Esophagus (tissue), 2 donors: ENCODE results near the gene CAMK1D. TPM values are rescaled to one million over a fixed set of nuclear protein-coding genes. Genes with fewer than 3 reads are reported as not detected.
"Not testable (repeated sequence)": the region's sequence is repeated elsewhere in the genome, so short reads cannot be mapped to it uniquely, and the experiment has no call there.

Experiments
- H3K27ac ChIP-seq, 2 donors: one replicate each; pipeline ENCODE4 v1.5.1; 2013; ENCODE audit warnings: low read depth in 2 of 2, mild to moderate bottlenecking in 2 of 2, inconsistent platforms in 1 of 2, low read length in 1 of 2, moderate library complexity in 1 of 2
- H3K27me3 ChIP-seq, 2 donors: one replicate each; pipeline ENCODE4 v1.6.1; 2013; ENCODE audit warnings: low read length in 2 of 2, control low read depth in 1 of 2, mild to moderate bottlenecking in 1 of 2; ENCODE audit not compliant: insufficient read depth in 2 of 2, control insufficient read depth in 1 of 2
- H3K36me3 ChIP-seq, 2 donors: one replicate each; pipeline ENCODE4 v1.6.1; 2013; ENCODE audit warnings: low read length in 1 of 2; ENCODE audit not compliant: control insufficient read depth in 2 of 2, insufficient read depth in 2 of 2
- H3K4me1 ChIP-seq, 2 donors: one replicate each; pipeline ENCODE4 v1.6.1; 2013; ENCODE audit warnings: low read length in 1 of 2; ENCODE audit not compliant: control insufficient read depth in 2 of 2, insufficient read depth in 2 of 2
- H3K4me3 ChIP-seq, 2 donors: one replicate each; pipeline ENCODE4 v1.5.1; 2013; ENCODE audit warnings: low read length in 2 of 2, mild to moderate bottlenecking in 2 of 2, low read depth in 1 of 2, moderate library complexity in 1 of 2
- H3K9me3 ChIP-seq, 2 donors: one replicate each; pipeline ENCODE4 v1.6.1; 2013; ENCODE audit warnings: mild to moderate bottlenecking in 2 of 2, low read depth in 1 of 2, low read length in 1 of 2, moderate library complexity in 1 of 2; ENCODE audit not compliant: control insufficient read depth in 2 of 2, insufficient read depth in 1 of 2
- WGBS, 2 donors: extraction: QIAGEN DNeasy Blood & Tissue Kit; methylation state at CpG; one replicate each; pipeline ENCODE4 v1.1.7; 2013; 5-methylcytosine and 5-hydroxymethylcytosine counted together
- polyA plus RNA-seq, 2 donors: library from polyadenylated mRNA; stranded (reverse); fragments of 200-250 nt; gene quantifications; one replicate each; pipeline ENCODE4 v1.2.3, GENCODE V29; 2013
- donor health status: healthy with polysubstance abuse.
- donor health status: Bipolar disorder and iron deficiency.

CAMK1D gene
- polyA plus RNA-seq, 2 donors, result 5.4 to 5.6 TPM

GRCh38 chr10:12847361-12847975, 498.1 kb downstream of the CAMK1D start:
- no peaks in the 10 kb centered on the region for H3K9me3 ChIP-seq
- 75 to 84% methylated on average over 14 of the region's 14 CpGs for WGBS, 2 donors
- no peak overlapping the region for H3K4me3 ChIP-seq
- no peak overlapping the region for H3K27ac ChIP-seq
- H3K4me1 ChIP-seq, result peaks cover 5 to 7% of the 10 kb centered on the region in 2 donors
- no peaks in the 10 kb centered on the region for H3K36me3 ChIP-seq
- H3K27me3 ChIP-seq, result no peaks in the 10 kb centered on the region

- H3K4me1 ChIP-seq, result peaks cover 3 to 7% of the 10 kb centered on the region in 2 donors
- no peak overlapping the region for H3K4me3 ChIP-seq
- WGBS, 2 donors, result 82 to 86% methylated on average over 11 of the region's 11 CpGs
- no peaks in the 10 kb centered on the region for H3K27me3 ChIP-seq
- no peak overlapping the region for H3K27ac ChIP-seq
- no peaks in the 10 kb centered on the region for H3K9me3 ChIP-seq
- no peaks in the 10 kb centered on the region for H3K36me3 ChIP-seq
Measured at GRCh38 chr10:12848439-12849173, 499.3 kb downstream of the CAMK1D start.

GRCh38 chr10:12849319-12850181, 500.2 kb downstream of the CAMK1D start:
- Histone ChIP-seq H3K27me3 (no peaks in the 10 kb centered on the region), H3K36me3 (no peaks in the 10 kb centered on the region), H3K4me3 (no peak overlapping the region), H3K4me1 (peaks cover 3 to 6% of the 10 kb centered on the region in 2 donors), H3K27ac (peak overlapping the region; percentile 6 to 55), H3K9me3 (no peaks in the 10 kb centered on the region)
- WGBS, 2 donors, result 17 to 36% methylated on average over 20 of the region's 20 CpGs

- H3K4me1 ChIP-seq, result peaks cover 2 to 3% of the 10 kb centered on the region in 2 donors
- H3K27ac ChIP-seq, result no peak overlapping the region
- 90 to 100% methylated on average over 2 of the region's 2 CpGs for WGBS, 2 donors
- H3K36me3 ChIP-seq, result no peaks in the 10 kb centered on the region
- no peaks in the 10 kb centered on the region for H3K27me3 ChIP-seq
- no peaks in the 10 kb centered on the region for H3K9me3 ChIP-seq
- H3K4me3 ChIP-seq, result no peak overlapping the region
Measured at GRCh38 chr10:12852687-12853086, 503.3 kb downstream of the CAMK1D start.

- Histone ChIP-seq H3K36me3 (no peaks in the 10 kb centered on the region), H3K4me1 (no peaks in the 10 kb centered on the region), H3K27me3 (no peaks in the 10 kb centered on the region), H3K9me3 (no peaks in the 10 kb centered on the region), H3K4me3 (no peak overlapping the region), H3K27ac (no peak overlapping the region)
- WGBS, 2 donors, result 22 to 69% methylated on average over 2 of the region's 2 CpGs
Measured at GRCh38 chr10:12854988-12855387, 505.6 kb downstream of the CAMK1D start.

- Histone ChIP-seq H3K27ac (no peak overlapping the region), H3K4me1 (no peaks in the 10 kb centered on the region), H3K9me3 (no peaks in the 10 kb centered on the region), H3K4me3 (no peak overlapping the region), H3K27me3 (no peaks in the 10 kb centered on the region), H3K36me3 (no peaks in the 10 kb centered on the region)
- 80 to 82% methylated on average over 3 of the region's 3 CpGs for WGBS, 2 donors
Measured at GRCh38 chr10:12862459-12862858, 513.1 kb downstream of the CAMK1D start.

- H3K27ac ChIP-seq, H3K36me3 ChIP-seq, H3K9me3 ChIP-seq, H3K4me1 ChIP-seq, H3K27me3 ChIP-seq, H3K4me3 ChIP-seq: not testable (repeated sequence)
- 72 to 76% methylated on average over 6 of the region's 6 CpGs for WGBS, 2 donors
Measured at GRCh38 chr10:12865515-12865914, 516.2 kb downstream of the CAMK1D start.

GRCh38 chr10:12868229-12868628, 518.9 kb downstream of the CAMK1D start:
- Histone ChIP-seq H3K27me3 (no peaks in the 10 kb centered on the region), H3K36me3 (no peaks in the 10 kb centered on the region), H3K4me1 (no peaks in the 10 kb centered on the region), H3K4me3 (no peak overlapping the region), H3K27ac (no peak overlapping the region), H3K9me3 (no peaks in the 10 kb centered on the region)
- WGBS, 2 donors, result 72 to 83% methylated on average over 5 of the region's 5 CpGs

GRCh38 chr10:12869427-12869826, 520.1 kb downstream of the CAMK1D start:
- Histone ChIP-seq H3K9me3 (no peaks in the 10 kb centered on the region), H3K36me3 (no peaks in the 10 kb centered on the region), H3K4me3 (no peak overlapping the region), H3K27me3 (no peaks in the 10 kb centered on the region), H3K27ac (no peak overlapping the region), H3K4me1 (no peaks in the 10 kb centered on the region)
- 57 to 61% methylated on average over 3 of the region's 3 CpGs for WGBS, 2 donors
